Colonic mucosa (tissue), 4 donors: ENCODE results near the gene EPHB2. TPM values are rescaled to one million over a fixed set of nuclear protein-coding genes. Genes with fewer than 3 reads are reported as not detected.

Source experiments
- DNase-seq: peaks from one replicate; pipeline ENCODE4 v3.0.0-alpha.2; 2020
- H3K27ac ChIP-seq: fragments of 200-600 bp; one replicate; pipeline ENCODE4 v1.8.0; 2021
- H3K27me3 ChIP-seq: fragments of 200-600 bp; one replicate; pipeline ENCODE4 v1.8.0; 2021
- H3K36me3 ChIP-seq: fragments of 200-600 bp; one replicate; pipeline ENCODE4 v1.8.0; 2021
- H3K4me1 ChIP-seq: fragments of 200-600 bp; one replicate; pipeline ENCODE4 v1.8.0; 2021; ENCODE audit warnings: mild to moderate bottlenecking
- H3K4me3 ChIP-seq: fragments of 200-600 bp; one replicate; pipeline ENCODE4 v1.8.0; 2021
- H3K9ac ChIP-seq, 2 donors: one replicate each; pipeline ENCODE4 v1.7.0; 2013; ENCODE audit warnings: control low read depth in 2 of 2, low read depth in 2 of 2, low read length in 2 of 2
- H3K9me3 ChIP-seq: fragments of 200-600 bp; one replicate; pipeline ENCODE4 v1.8.0; 2021
- CTCF ChIP-seq: fragments of 200-600 bp; IDR thresholded peaks from one replicate; pipeline ENCODE4 v1.8.0; 2022; ENCODE audit warnings: antibody characterized with exemption, mild to moderate bottlenecking
- intact Hi-C: fragments of 100-400 bp; cut with DNase I; formaldehyde crosslinking; loops from one replicate; pipeline ENCODE4 v1.14.1; 2022
- total RNA-seq, 2 donors: library from RNA; stranded (reverse); fragmentation: NEBNext Ultra II Directional in 1 of 2; extraction: Animal tissue kit (Norgen Biotek cat#: 25700) in 1 of 2; gene quantifications; one replicate each; pipeline ENCODE4 v1.2.1, GENCODE V29; 2021
- donor health status: healthy.
- donor health status: DM: no; HTN: no; CAD: no.
- donor health status: DM: no; HTN: no; CAD: no.

Gene EPHB2
- total RNA-seq, 2 donors from 2014 or later: 71.9 to 150 TPM

GRCh38 chr1:22855668-22856606 is 145.3 kb downstream of the EPHB2 start:
- Histone ChIP-seq H3K27ac (no peak overlapping the region), H3K36me3 (no peaks in the 10 kb centered on the region), H3K4me3 (no peak overlapping the region), H3K9ac (no peak overlapping the region), H3K27me3 (no peaks in the 10 kb centered on the region), H3K9me3 (no peaks in the 10 kb centered on the region), H3K4me1 (no peaks in the 10 kb centered on the region)
- no peak for TF ChIP-seq CTCF
- intact Hi-C loops: no loop called here
- DNase-seq: no peak

GRCh38 chr1:22857661-22858060 is 147.0 kb downstream of the EPHB2 start:
- Histone ChIP-seq H3K4me3 (no peak overlapping the region), H3K36me3 (no peaks in the 10 kb centered on the region), H3K27me3 (no peaks in the 10 kb centered on the region), H3K27ac (no peak overlapping the region), H3K9ac (no peak overlapping the region), H3K9me3 (no peaks in the 10 kb centered on the region), H3K4me1 (no peaks in the 10 kb centered on the region)
- intact Hi-C loops: no loop called here
- no peak for DNase-seq
- no peak for TF ChIP-seq CTCF

- no peak overlapping the region for H3K27ac ChIP-seq
- H3K36me3 ChIP-seq: no peaks in the 10 kb centered on the region
- no peak for DNase-seq
- intact Hi-C loops: loop anchor here (10.0 kb wide), 1 partner anchor 186 kb away; no protein-coding TSS in a partner anchor
- no peaks in the 10 kb centered on the region for H3K27me3 ChIP-seq
- H3K4me1 ChIP-seq: no peaks in the 10 kb centered on the region
- no peak overlapping the region for H3K4me3 ChIP-seq
- H3K9me3 ChIP-seq: no peaks in the 10 kb centered on the region
- H3K9ac ChIP-seq: no peak overlapping the region
- TF ChIP-seq CTCF: no peak
Observed at GRCh38 chr1:22860414-22860800, 149.8 kb downstream of the EPHB2 start.

GRCh38 chr1:22860883-22861385 is 150.3 kb downstream of the EPHB2 start:
- Histone ChIP-seq H3K27me3 (no peaks in the 10 kb centered on the region), H3K4me3 (no peak overlapping the region), H3K27ac (no peak overlapping the region), H3K36me3 (no peaks in the 10 kb centered on the region), H3K9ac (no peak overlapping the region), H3K9me3 (no peaks in the 10 kb centered on the region), H3K4me1 (no peaks in the 10 kb centered on the region)
- DNase-seq: no peak
- intact Hi-C loops: loop anchor here (10.0 kb wide), 1 partner anchor 186 kb away; no protein-coding TSS in a partner anchor
- TF ChIP-seq CTCF: no peak

GRCh38 chr1:22861764-22862440 is 151.3 kb downstream of the EPHB2 start:
- Histone ChIP-seq H3K36me3 (no peaks in the 10 kb centered on the region), H3K27me3 (no peaks in the 10 kb centered on the region), H3K4me1 (no peaks in the 10 kb centered on the region), H3K9ac (no peak overlapping the region), H3K4me3 (no peak overlapping the region), H3K27ac (no peak overlapping the region), H3K9me3 (no peaks in the 10 kb centered on the region)
- peak; percentile 76 for TF ChIP-seq CTCF
- intact Hi-C loops: loop anchor here (10.0 kb wide), 1 partner anchor 187 kb away; no protein-coding TSS in a partner anchor
- peak; percentile 30 for DNase-seq
